HG03108 (cell line): ENCODE results near the gene KCNT1.
"Not testable (repeated sequence)": the region's sequence is repeated elsewhere in the genome, so short reads cannot be mapped to it uniquely, and the experiment has no call there.

Source experiments
- ATAC-seq: cut with Tn5 transposase; IDR thresholded peaks from one replicate; pipeline ENCODE4 v1.9.1; 2021; ENCODE audit warnings: moderate library complexity; ENCODE audit not compliant: unreplicated experiment

Gene KCNT1

GRCh38 chr9:135701959-135702721 lies at the start of gene KCNT1:
Gene KCNT1 (plus strand): TSS chr9:135702185. CDS start chr9:135702259, 74 bp downstream.
- ATAC-seq, result no peak

GRCh38 chr9:135655317-135655716 lies 46.7 kb upstream of the KCNT1 start:
- ATAC-seq, result no peak

GRCh38 chr9:135657416-135657815 lies 44.6 kb upstream of the KCNT1 start:
- no peak for ATAC-seq

GRCh38 chr9:135659252-135659651 lies 42.7 kb upstream of the KCNT1 start:
- no peak for ATAC-seq

- no peak for ATAC-seq
Measured at GRCh38 chr9:135660407-135660806, 41.6 kb upstream of the KCNT1 start.

DNA sequence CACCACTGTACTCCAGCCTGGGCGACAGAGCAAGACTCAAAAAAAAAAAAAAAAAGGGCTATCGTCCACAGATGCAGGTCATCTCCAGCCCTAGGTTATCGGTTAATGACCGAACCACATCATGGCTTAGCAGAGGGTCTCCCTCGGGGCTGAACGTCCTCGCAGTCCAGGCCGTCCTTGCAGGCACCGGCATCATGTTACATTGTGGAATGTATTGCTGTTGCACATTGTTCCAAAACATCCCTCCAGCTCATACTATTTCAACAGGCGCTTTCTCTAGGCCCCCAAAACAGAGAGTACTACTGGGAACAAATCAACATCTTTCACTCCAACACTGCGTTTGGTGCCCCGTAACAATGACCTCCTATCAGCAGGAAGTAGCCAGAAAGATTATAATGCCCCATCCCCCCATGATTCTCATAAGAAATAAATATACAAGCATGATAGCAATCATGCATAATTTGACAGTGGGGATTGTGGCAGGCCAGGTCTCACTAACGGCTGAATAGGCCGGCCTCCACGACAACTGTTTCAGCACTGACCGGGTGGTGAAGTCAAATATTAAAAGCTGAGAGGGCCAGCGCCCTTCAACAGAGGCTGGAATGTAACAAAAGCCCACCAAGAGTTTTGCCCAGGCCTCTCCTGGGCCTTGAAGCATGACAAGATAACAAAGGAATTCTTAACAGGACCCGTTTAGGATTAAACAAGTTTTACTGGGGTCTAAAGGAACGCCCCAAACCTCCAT lies 40.0 kb upstream of the KCNT1 start:
- no peak for ATAC-seq

GRCh38 chr9:135662758-135663450 lies 39.1 kb upstream of the KCNT1 start, which contains the start of gene LCN9:
Gene LCN9 (plus strand): TSS chr9:135663309. CDS start chr9:135663322, 13 bp downstream.
- ATAC-seq, result no peak

GRCh38 chr9:135663451-135663770 lies 38.6 kb upstream of the KCNT1 start:
- no peak for ATAC-seq

DNA sequence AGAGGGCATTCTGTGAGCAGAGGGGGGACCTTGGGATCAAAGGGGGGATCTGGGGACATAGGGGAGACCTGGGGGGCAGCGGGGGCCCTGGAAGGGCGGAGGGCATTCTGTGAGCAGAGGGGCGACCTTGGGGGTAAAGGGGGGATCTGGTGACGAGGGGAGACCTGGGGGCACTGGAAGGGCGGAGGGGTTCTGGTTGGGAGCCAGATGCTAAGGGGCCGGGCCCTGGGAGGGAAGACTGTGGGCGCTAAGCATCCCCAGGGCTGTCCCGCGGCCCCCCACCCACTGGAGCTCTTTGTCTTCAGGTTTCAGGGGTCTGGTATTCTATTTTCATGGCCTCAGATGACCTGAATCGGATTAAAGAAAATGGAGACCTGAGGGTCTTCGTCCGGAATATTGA lies 38.1 kb upstream of the KCNT1 start:
- ATAC-seq, result no peak

- no peak for ATAC-seq
Measured at GRCh38 chr9:135664266-135664665, 37.7 kb upstream of the KCNT1 start.

DNA sequence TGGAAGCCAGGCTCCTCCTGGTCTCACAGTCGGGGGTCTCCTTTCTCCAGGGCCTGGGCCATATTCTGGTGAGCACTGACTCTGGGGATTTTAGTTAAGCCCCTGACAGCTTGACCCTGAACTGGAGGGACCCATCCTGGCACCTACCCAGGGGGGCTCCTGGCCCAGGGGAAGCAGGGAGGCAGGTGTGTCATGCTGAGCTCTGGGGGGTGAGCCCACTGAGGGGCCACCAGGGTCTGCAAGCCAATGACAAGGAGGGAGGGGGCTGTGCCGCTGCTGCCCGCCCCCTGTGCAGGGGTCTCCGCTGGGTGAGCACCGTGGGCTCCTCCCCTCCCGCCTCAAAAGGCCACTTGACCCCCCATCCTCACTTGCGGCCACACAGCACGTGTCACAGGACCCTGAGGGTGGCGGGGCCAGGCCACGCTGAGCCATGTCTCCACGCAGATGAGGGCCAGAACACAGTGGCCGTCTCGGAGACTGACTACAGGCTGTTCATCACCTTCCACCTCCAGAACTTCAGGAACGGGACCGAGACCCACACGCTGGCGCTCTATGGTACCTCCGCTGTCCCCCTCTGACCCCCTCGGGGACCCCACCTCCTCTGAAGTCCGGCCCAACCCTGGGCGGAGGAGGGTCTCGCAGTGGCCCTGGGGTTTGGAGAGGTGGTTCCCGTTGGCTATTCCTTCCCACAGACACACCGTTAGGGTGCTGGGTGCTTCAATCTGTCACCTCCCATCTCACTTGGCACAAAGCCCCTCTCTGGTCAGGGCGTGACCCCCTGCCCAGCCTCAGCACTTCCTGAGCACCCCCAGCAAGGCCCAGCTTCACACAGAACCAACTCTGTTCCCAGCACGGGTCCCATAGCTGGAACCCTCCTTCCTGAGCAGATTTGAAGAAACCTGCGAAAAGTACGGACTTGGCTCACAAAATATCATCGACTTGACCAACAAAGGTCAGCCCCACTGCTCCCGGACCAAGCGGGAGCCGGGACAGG lies 36.9 kb upstream of the KCNT1 start:
- ATAC-seq, result no peak

DNA sequence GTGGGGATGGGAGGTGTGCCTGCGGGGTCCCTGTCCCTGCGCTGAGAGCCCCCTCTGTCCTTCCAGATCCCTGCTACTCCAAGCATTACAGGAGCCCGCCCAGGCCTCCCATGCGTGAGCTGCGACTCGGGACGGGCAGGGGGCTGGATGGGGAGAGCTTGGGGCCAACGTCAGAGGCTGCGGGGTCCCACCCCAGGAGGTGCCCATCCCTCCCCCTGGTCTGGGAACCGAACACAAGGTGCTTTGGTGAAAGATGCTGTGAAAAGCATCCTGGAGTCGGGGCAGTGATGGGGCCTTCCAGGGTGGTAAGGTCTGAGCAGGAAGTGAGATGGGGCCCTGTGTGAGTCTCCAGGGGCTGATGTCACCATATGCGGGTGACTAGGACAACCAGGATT lies 36.2 kb upstream of the KCNT1 start:
- ATAC-seq, result no peak

GRCh38 chr9:135666534-135667462 lies 35.2 kb upstream of the KCNT1 start:
- ATAC-seq, result no peak

DNA sequence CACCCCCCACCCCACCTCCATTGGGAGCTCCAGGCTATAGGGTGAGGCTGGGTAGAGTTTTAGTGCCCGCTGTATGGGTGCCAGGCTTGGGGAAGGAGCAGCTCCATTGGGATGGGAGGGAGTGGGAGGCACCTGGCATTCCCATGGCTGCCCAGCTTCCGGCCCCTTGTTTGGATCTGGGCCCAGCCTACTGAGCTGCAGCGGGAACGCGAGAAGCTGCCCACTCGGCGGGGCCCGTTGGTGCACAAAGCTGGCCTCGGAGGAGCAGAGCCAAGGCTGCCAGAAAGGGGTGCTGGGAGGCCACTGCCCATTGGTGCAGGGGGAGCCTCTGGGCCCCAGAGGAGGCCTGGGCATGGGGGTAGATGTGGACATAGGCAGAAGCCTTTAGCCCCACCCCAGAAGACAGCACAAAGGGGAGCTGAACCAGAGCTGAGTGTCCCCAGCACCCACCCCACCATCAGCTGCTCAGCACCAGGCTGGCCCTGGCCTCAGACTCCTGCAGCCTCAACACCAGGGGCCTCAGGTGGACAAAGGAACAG lies 34.5 kb upstream of the KCNT1 start:
- no peak for ATAC-seq

DNA sequence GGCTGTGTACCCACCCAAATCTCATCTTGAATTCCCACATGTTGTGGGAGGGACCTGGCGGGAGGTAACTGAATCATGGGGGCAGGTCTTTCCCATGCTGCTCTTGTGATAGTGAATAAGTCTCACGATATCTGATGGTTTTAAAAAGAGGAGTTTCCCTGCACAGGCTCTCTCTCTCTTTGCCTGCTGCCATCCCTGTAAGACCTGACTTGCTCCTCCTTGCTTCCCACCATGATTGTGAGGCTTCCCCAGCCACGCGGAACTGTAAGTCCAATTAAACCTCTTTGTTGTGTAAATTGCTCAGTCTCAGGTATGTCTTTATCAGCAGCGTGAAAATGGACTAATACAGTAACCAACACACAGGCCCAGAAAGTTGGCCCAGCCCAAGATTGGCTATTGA lies 33.0 kb upstream of the KCNT1 start:
- ATAC-seq, result not testable (repeated sequence)

- ATAC-seq, result no peak
Measured at GRCh38 chr9:135669616-135670285, 32.2 kb upstream of the KCNT1 start.

DNA sequence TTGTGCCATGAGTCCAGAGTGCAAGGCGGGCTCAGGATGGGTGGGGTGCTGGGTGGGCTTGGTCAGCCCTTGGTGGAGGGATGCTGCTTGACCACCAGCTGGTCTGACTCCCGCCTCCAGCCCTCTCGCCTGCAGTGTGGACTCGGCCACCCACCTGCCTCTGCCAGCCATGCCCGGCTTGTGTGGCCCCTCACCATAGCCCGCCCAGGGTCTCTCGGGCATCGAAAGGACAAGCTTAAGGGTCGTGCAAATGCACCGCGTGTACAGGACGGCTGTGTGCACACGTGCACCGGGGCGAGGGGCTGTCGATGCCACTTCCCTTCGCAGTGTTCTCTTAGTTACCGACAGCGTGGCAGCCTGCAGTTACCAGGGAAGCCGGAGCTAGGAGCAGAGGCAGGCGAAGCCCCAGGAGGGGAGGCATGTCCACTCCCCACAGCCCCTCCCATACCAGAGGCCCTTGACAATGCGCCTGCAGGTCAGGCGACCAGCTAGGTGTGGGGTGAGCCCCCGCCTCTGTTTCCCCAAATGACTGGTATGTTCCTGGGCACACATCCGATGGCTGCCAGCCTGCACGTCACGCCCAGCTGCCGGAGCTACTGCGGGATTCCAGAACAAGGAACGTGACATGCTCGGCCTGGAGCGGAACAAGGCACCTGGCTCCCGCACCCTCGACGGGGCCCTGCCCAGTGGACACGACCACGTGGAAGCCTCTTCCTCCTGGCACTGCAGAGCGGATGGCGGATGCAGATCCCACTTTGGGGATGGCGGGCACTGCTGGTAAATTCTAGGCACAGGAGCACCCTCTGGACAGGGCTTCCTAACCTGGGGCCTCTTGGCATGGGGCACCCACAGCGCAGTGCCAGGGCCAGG lies 31.0 kb upstream of the KCNT1 start:
- no peak for ATAC-seq

- ATAC-seq, result no peak
Measured at GRCh38 chr9:135671591-135672041, 30.4 kb upstream of the KCNT1 start.
